H1 (cell line): Measurements from ENCODE around the gene TEX2. TPM values are rescaled to one million over a fixed set of nuclear protein-coding genes. Genes with fewer than 3 reads are reported as not detected.

Source experiments
- CTCF ChIA-PET: fragments of 300-600 bp; sonication (Branson Sonifier 250); formaldehyde crosslinking; loops from one replicate; lab custom pipeline; 2021; ENCODE audit not compliant: partially characterized antibody; lab: Charles Lee
- POLR2A ChIA-PET: fragments of 300-600 bp; sonication (Branson Sonifier 250); formaldehyde crosslinking; loops from one replicate; lab custom pipeline; 2021; ENCODE audit warnings: inconsistent platforms; ENCODE audit not compliant: partially characterized antibody; lab: Charles Lee
- DNase-seq, 2 experiments: peaks; one replicate each; pipeline versions ENCODE4 v3.0.0 to v3.0.0-alpha.2; 2010 to 2022; ENCODE audit warnings: low spot score in 2 of 2, low read depth in 1 of 2, mixed read lengths in 1 of 2
- FAIRE-seq: peaks from 2 replicates; lab custom pipeline; 2011; peaks lifted over from hg19 to GRCh38; lab: Jason Lieb, UNC
- H2AFZ ChIP-seq: 2 replicates; pipeline ENCODE4 v1.8.1; 2012; ENCODE audit warnings: low read length, inconsistent platforms
- H2AK5ac ChIP-seq: 2 replicates; pipeline ENCODE4 v1.6.1; 2013; ENCODE audit warnings: low read depth, low read length
- H2BK120ac ChIP-seq: replicated peaks from 2 replicates; pipeline ENCODE3; 2013; ENCODE audit warnings: low read depth, low read length, inconsistent platforms
- H2BK12ac ChIP-seq: 2 replicates; pipeline ENCODE4 v1.6.1; 2013; ENCODE audit warnings: low read depth, low read length
- H2BK15ac ChIP-seq: 2 replicates; pipeline ENCODE4 v1.6.1; 2013; ENCODE audit warnings: low read length
- H2BK20ac ChIP-seq: 2 replicates; pipeline ENCODE4 v1.6.1; 2013; ENCODE audit warnings: low read length
- H2BK5ac ChIP-seq: 2 replicates; pipeline ENCODE4 v1.6.1; 2013; ENCODE audit warnings: low read depth, low read length
- H3K14ac ChIP-seq: 2 replicates; pipeline ENCODE4 v1.6.1; 2013; ENCODE audit warnings: inconsistent platforms; ENCODE audit not compliant: insufficient read length
- H3K18ac ChIP-seq: 2 replicates; pipeline ENCODE4 v1.6.1; 2013; ENCODE audit warnings: low read length; ENCODE audit errors: extremely low read depth
- H3K23ac ChIP-seq: 2 replicates; pipeline ENCODE4 v1.6.1; 2013; ENCODE audit warnings: inconsistent platforms; ENCODE audit not compliant: insufficient read length
- H3K23me2 ChIP-seq: 2 replicates; pipeline ENCODE4 v1.6.1; 2013; ENCODE audit warnings: low read depth, low read length
- H3K27ac ChIP-seq: 2 replicates; pipeline ENCODE4 v1.6.1; 2011; ENCODE audit warnings: low read depth, low read length, inconsistent platforms
- H3K27me3 ChIP-seq, 4 experiments: replicated peaks in 1 of 4; 1 replicate in 1 of 4; 2 replicates in 3 of 4; pipeline versions ENCODE4 v1.6.1 to v1.8.1; 2011 to 2013; ENCODE audit warnings: low read length in 3 of 4, mild to moderate bottlenecking in 3 of 4, inconsistent platforms in 2 of 4, mixed read lengths in 2 of 4, moderate library complexity in 1 of 4; ENCODE audit not compliant: control insufficient read depth in 3 of 4, insufficient read depth in 3 of 4; ENCODE audit errors: extremely low read depth in 1 of 4
- H3K36me3 ChIP-seq, 4 experiments: 2 replicates each; pipeline versions ENCODE4 v1.6.1 to v1.8.1; 2011 to 2013; ENCODE audit warnings: mild to moderate bottlenecking in 4 of 4, low read length in 3 of 4, moderate library complexity in 2 of 4, control low read depth in 1 of 4, inconsistent platforms in 1 of 4; ENCODE audit not compliant: insufficient read depth in 4 of 4, control insufficient read depth in 2 of 4
- H3K4ac ChIP-seq: replicated peaks from 2 replicates; pipeline ENCODE3; 2013; ENCODE audit warnings: low read length, low read depth, mixed read lengths, inconsistent platforms; ENCODE audit not compliant: insufficient read length
- H3K4me1 ChIP-seq, 4 experiments: replicated peaks in 1 of 4; 1 replicate in 1 of 4; 2 replicates in 3 of 4; pipeline versions ENCODE4 v1.6.1 to v1.8.1; 2011 to 2013; ENCODE audit warnings: low read length in 3 of 4, inconsistent platforms in 2 of 4, mixed read lengths in 1 of 4; ENCODE audit not compliant: insufficient read depth in 4 of 4, control insufficient read depth in 3 of 4
- H3K4me2 ChIP-seq, 2 experiments: 2 replicates each; pipeline versions ENCODE4 v1.6.1 to v1.8.1; 2011 to 2013; ENCODE audit warnings: low read depth in 2 of 2, low read length in 2 of 2, control low read depth in 1 of 2, inconsistent platforms in 1 of 2, mild to moderate bottlenecking in 1 of 2; ENCODE audit not compliant: insufficient read depth in 1 of 2
- H3K4me3 ChIP-seq, 4 experiments: fragments of 200-600, 300-600 bp in 1 of 4; sonication (generic), shearing (Covaris generic), sonication (Bioruptor Twin) in 1 of 4; 2 replicates each; pipeline versions ENCODE4 v1.5.1 to v1.8.1; 2011 to 2016; ENCODE audit warnings: low read length in 4 of 4, low read depth in 3 of 4, control low read depth in 2 of 4, inconsistent platforms in 2 of 4, mild to moderate bottlenecking in 2 of 4, mixed read lengths in 1 of 4, moderate library complexity in 1 of 4; ENCODE audit not compliant: insufficient read depth in 2 of 4; ENCODE audit errors: extremely low read depth in 1 of 4
- H3K56ac ChIP-seq: replicated peaks from 2 replicates; pipeline ENCODE3; 2013; ENCODE audit warnings: low read depth, mild to moderate bottlenecking, mixed read lengths, low read length, inconsistent platforms; ENCODE audit not compliant: insufficient read length
- H3K79me1 ChIP-seq: 2 replicates; pipeline ENCODE4 v1.6.1; 2013; ENCODE audit warnings: low read depth, low read length, control low read depth
- H3K79me2 ChIP-seq, 2 experiments: 2 replicates each; pipeline versions ENCODE4 v1.6.1 to v1.8.1; 2012 to 2013; ENCODE audit warnings: low read length in 2 of 2, mild to moderate bottlenecking in 2 of 2, inconsistent platforms in 1 of 2; ENCODE audit not compliant: insufficient read depth in 2 of 2, control insufficient read depth in 1 of 2
- H3K9ac ChIP-seq, 4 experiments: replicated peaks in 1 of 4; 1 replicate in 1 of 4; 2 replicates in 3 of 4; pipeline versions ENCODE4 v1.6.1 to v1.8.1; 2011 to 2013; ENCODE audit warnings: low read depth in 3 of 4, low read length in 3 of 4, control low read depth in 2 of 4, mild to moderate bottlenecking in 2 of 4, moderate library complexity in 2 of 4, inconsistent platforms in 1 of 4; ENCODE audit errors: extremely low read depth in 1 of 4
- H3K9me3 ChIP-seq, 2 experiments: 2 replicates each; pipeline versions ENCODE4 v1.6.1 to v1.8.1; 2012 to 2013; ENCODE audit warnings: mild to moderate bottlenecking in 2 of 2, moderate library complexity in 2 of 2, control low read depth in 1 of 2, inconsistent platforms in 1 of 2, low read depth in 1 of 2, low read length in 1 of 2, mixed read lengths in 1 of 2; ENCODE audit not compliant: insufficient read depth in 2 of 2
- H4K20me1 ChIP-seq, 2 experiments: replicated peaks in 1 of 2; 2 replicates each; pipeline versions ENCODE3 to v1.8.1; 2011 to 2013; ENCODE audit warnings: inconsistent platforms in 2 of 2, low read length in 2 of 2, mild to moderate bottlenecking in 1 of 2; ENCODE audit not compliant: insufficient read depth in 2 of 2, control insufficient read depth in 1 of 2
- H4K5ac ChIP-seq: 2 replicates; pipeline ENCODE4 v1.6.1; 2013; ENCODE audit warnings: low read length, low read depth, mixed read lengths, inconsistent platforms; ENCODE audit not compliant: insufficient read length
- H4K8ac ChIP-seq: 2 replicates; pipeline ENCODE4 v1.8.0; 2013; ENCODE audit warnings: mild to moderate bottlenecking, moderate library complexity, low read length, inconsistent platforms; ENCODE audit not compliant: insufficient read depth; ENCODE audit errors: extremely low read depth
- H4K91ac ChIP-seq: replicated peaks from 2 replicates; pipeline ENCODE3; 2013; ENCODE audit warnings: low read length, mixed read lengths, inconsistent platforms; ENCODE audit not compliant: insufficient read length
- ATF2 ChIP-seq: IDR thresholded peaks from 2 replicates; pipeline ENCODE4 v1.6.1; 2012; ENCODE audit warnings: low read length, inconsistent platforms
- BRCA1 ChIP-seq: IDR thresholded peaks from 2 replicates; pipeline ENCODE4 v1.6.1; 2012; ENCODE audit warnings: low read depth, low read length, improper control_type of control experiment
- CREB1 ChIP-seq: IDR thresholded peaks from 2 replicates; pipeline ENCODE4 v1.6.1; 2012; ENCODE audit warnings: inconsistent platforms
- CTBP2 ChIP-seq: IDR thresholded peaks from 2 replicates; pipeline ENCODE4 v1.7.0; 2011; ENCODE audit warnings: borderline replicate concordance, mild to moderate bottlenecking, moderate library complexity, mixed read lengths, low read length; ENCODE audit not compliant: insufficient read depth, insufficient read length
- FOSL1 ChIP-seq: IDR thresholded peaks from 2 replicates; pipeline ENCODE4 v1.6.1; 2011; ENCODE audit warnings: mild to moderate bottlenecking, low read depth, low read length, moderate library complexity; ENCODE audit not compliant: insufficient read depth
- HDAC6 ChIP-seq: IDR thresholded peaks from one replicate; pipeline ENCODE4 v1.7.1; 2012; ENCODE audit warnings: low read depth, mild to moderate bottlenecking, inconsistent platforms, low read length, moderate library complexity
- KDM1A ChIP-seq: fragments of 200-600, 300-600 bp; sonication (generic); IDR thresholded peaks from 2 replicates; pipeline ENCODE4 v1.7.1; 2016; ENCODE audit warnings: mild to moderate bottlenecking, low read length, borderline replicate concordance
- RAD21 ChIP-seq, 2 experiments: IDR thresholded peaks in 1 of 2; conservative IDR thresholded peaks in 1 of 2; 2 replicates each; pipeline ENCODE4 v1.6.1; 2011; ENCODE audit warnings: low read depth in 2 of 2, low read length in 2 of 2, improper control_type of control experiment in 1 of 2, inconsistent platforms in 1 of 2, mild to moderate bottlenecking in 1 of 2, moderate library complexity in 1 of 2
- RFX5 ChIP-seq: IDR thresholded peaks from 2 replicates; pipeline ENCODE4 v1.6.1; 2011; ENCODE audit warnings: low read depth, low read length, improper control_type of control experiment, borderline replicate concordance
- SIRT6 ChIP-seq: IDR thresholded peaks from one replicate; pipeline ENCODE4 v1.7.1; 2012; ENCODE audit warnings: low read length, inconsistent platforms
- SRF ChIP-seq: IDR thresholded peaks from 2 replicates; pipeline ENCODE4 v1.6.1; 2011; ENCODE audit warnings: mild to moderate bottlenecking, low read depth, low read length, moderate library complexity
- YY1 ChIP-seq: IDR thresholded peaks from 2 replicates; pipeline ENCODE4 v1.6.1; 2011; ENCODE audit warnings: low read depth, mild to moderate bottlenecking, low read length
- WGBS, 2 experiments: shearing (Covaris generic) in 1 of 2; methylation state at CpG; one replicate each; pipeline versions ENCODE4 v1.1.6 to v1.1.7; 2013 to 2015; ENCODE audit warnings: low lambda C conversion rate in 2 of 2, mixed read lengths in 2 of 2, inconsistent platforms in 1 of 2, low coverage in 1 of 2, missing lambda C conversion rate in 1 of 2; ENCODE audit not compliant: insufficient replicate concordance in 2 of 2, insufficient coverage in 1 of 2, insufficient read length in 1 of 2; ENCODE audit errors: extremely low coverage in 1 of 2, missing lambda C conversion rate in 1 of 2; 5-methylcytosine and 5-hydroxymethylcytosine counted together
- polyA plus RNA-seq, 7 experiments: library from polyadenylated mRNA; depleted of rRNA in 3 of 7; stranded (reverse) in 5 of 7; unstranded in 2 of 7; fragments of >200 nt in 5 of 7; fragments of 200-250 nt in 2 of 7; gene quantifications; 1 replicate in 5 of 7; 2 replicates in 1 of 7; 4 replicates in 1 of 7; pipeline versions ENCODE4 v1.2.1 to v1.2.3, GENCODE V29; 2011 to 2013; ENCODE audit warnings: missing spikeins in 2 of 7, mixed read lengths in 2 of 7
- total RNA-seq: library from RNA; stranded (reverse); fragmentation: NEBNext Ultra II Directional; extraction: Animal tissue kit (Norgen Biotek cat#: 25700); gene quantifications from 2 replicates; pipeline ENCODE4 v1.2.1, GENCODE V29; 2021
- TF ChIP-seq, protein P1 (sequence below): IDR thresholded peaks from 2 replicates; pipeline ENCODE4 v1.6.1; 2012; ENCODE audit warnings: inconsistent platforms

The TEX2 gene
- total and polyA plus RNA-seq, 2 of the 8 experiments (the other 6 are each of a cell fraction or from before 2014, with no cell fraction given): 6.1 to 15.6 TPM

DNA sequence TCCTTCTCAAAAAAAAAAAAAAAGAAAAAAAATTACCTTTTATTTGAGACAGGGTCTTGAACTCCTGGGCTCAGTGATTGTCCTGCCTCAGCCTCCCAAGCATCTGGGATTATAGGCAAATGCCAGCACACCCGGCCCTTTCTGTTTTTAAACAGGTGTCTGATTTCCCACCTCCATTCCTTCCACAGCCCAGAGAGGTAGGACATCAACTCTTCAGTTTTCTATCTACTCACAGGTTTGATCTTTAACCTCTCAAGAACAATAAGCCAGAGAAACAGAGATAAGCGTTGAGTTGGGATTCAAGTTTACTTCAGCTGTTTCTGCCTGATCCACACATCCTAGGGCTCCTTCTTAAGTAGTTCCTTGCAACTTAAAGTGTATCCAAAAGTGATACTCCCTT is 41.5 kb upstream of the TEX2 start:
- Histone ChIP-seq H3K36me3 (no peaks in the 10 kb centered on the region), H4K91ac (no peak overlapping the region), H4K8ac (no peak overlapping the region), H3K27me3 (no peaks in the 10 kb centered on the region), H4K5ac (no peak overlapping the region), H2BK120ac (no peak overlapping the region), H3K4me3 (no peak overlapping the region), H2BK15ac (no peak overlapping the region), H3K9me3 (no peaks in the 10 kb centered on the region), H3K14ac (no peak overlapping the region), H2BK20ac (no peak overlapping the region), H3K56ac (no peak overlapping the region), H3K9ac (no peak overlapping the region), H2BK12ac (no peak overlapping the region), H3K4me1 (no peaks in the 10 kb centered on the region), H2BK5ac (no peak overlapping the region), H3K23me2 (no peaks in the 10 kb centered on the region; the same call in 1 of the 2 replicates), H2AFZ (no peak overlapping the region), H3K23ac (no peak overlapping the region), H4K20me1 (no peaks in the 10 kb centered on the region), H3K4ac (no peak overlapping the region), H3K79me2 (no peaks in the 10 kb centered on the region), H3K79me1 (no peaks in the 10 kb centered on the region), H3K27ac (no peak overlapping the region), H3K4me2 (no peak overlapping the region), H2AK5ac (no peak overlapping the region), H3K18ac (no peak overlapping the region)
- DNase-seq: no peak
- 83% methylated on average over 2 of the region's 2 CpGs; no CpG with 5 or more reads in 1 of the 2 experiments for WGBS, 2 experiments
- ChIA-PET POLR2A (no interaction called here), CTCF (interaction anchor here (0.9 to 23.1 kb wide), 5 partner anchors 9 to 116 kb away, joined by 3 to 348 read pairs (median 5); no protein-coding TSS in a partner anchor)
- no peak for FAIRE-seq
- TF ChIP-seq RAD21 (IDR thresholded peaks at IDR 0.05 in 1 of 2, conservative IDR thresholded peaks at IDR 0.05 in 1 of 2; ENCODE audit: low read depth in 2 of 2, low read length in 2 of 2) (no peak), CREB1 (no peak), ATF2 (no peak), HDAC6 (no peak), SIRT6 (no peak), SRF (no peak), CTBP2 (no peak), YY1 (no peak), KDM1A (no peak), RFX5 (no peak), BRCA1 (no peak), FOSL1 (no peak)
- TF ChIP-seq, protein P1, sequence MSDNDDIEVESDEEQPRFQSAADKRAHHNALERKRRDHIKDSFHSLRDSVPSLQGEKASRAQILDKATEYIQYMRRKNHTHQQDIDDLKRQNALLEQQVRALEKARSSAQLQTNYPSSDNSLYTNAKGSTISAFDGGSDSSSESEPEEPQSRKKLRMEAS: no peak
